GM12878 (cell line): ENCODE results near the gene SPDL1. TPM values are rescaled to one million over a fixed set of nuclear protein-coding genes. Genes with fewer than 3 reads are reported as not detected.

Experiments
- ATAC-seq: fragments of 200-7000 bp; cut with Tn5 transposase; 3 replicates; pipeline ENCODE4 v1.9.1; 2020; ENCODE audit warnings: mild to moderate bottlenecking, moderate library complexity
- BruUV-seq: library from RNA; stranded (reverse); fragments of 400-500 nt; replicated peaks from 2 replicates; lab custom pipeline; 2021; lab: Mats Ljungman, UMichigan
- CTCF ChIA-PET: fragments of 300-600 bp; sonication (Branson Sonifier 250); formaldehyde crosslinking; extraction: SDS; loops from one replicate; lab custom pipeline; 2021; ENCODE audit warnings: inconsistent platforms; lab: Yijun Ruan, JAX
- POLR2A ChIA-PET: fragments of 350-600 bp; formaldehyde crosslinking; extraction: SDS; loops from one replicate; lab custom pipeline; 2021; ENCODE audit warnings: inconsistent platforms; lab: Charles Lee
- RAD21 ChIA-PET: fragments of 300-600 bp; sonication (Branson Sonifier 250); formaldehyde crosslinking; loops from one replicate; lab custom pipeline; 2023; ENCODE audit warnings: antibody characterized with exemption; ENCODE audit not compliant: unreplicated experiment; lab: Charles Lee
- SMC1A ChIA-PET: fragments of 300-600 bp; sonication (Branson Sonifier 250); formaldehyde crosslinking; loops from one replicate; lab custom pipeline; 2023; ENCODE audit not compliant: unreplicated experiment, uncharacterized antibody; lab: Charles Lee
- DNase-seq: peaks from one replicate; pipeline ENCODE4 v3.0.0-alpha.2; 2011; ENCODE audit warnings: low read depth, low spot score
- FAIRE-seq: peaks from 3 replicates; lab custom pipeline; 2011; peaks lifted over from hg19 to GRCh38; lab: Jason Lieb, UNC
- H2AFZ ChIP-seq: 2 replicates; pipeline ENCODE4 v1.6.0; 2011; ENCODE audit warnings: low read depth, low read length, control low read depth; ENCODE audit not compliant: control insufficient read depth
- H3K27ac ChIP-seq: 2 replicates; pipeline ENCODE4 v1.5.1; 2011; ENCODE audit warnings: control low read depth; ENCODE audit not compliant: control insufficient read depth, insufficient read depth
- H3K27me3 ChIP-seq, 2 experiments: replicated peaks in 1 of 2; 2 replicates each; pipeline versions ENCODE4 v1.6.0 to v1.6.1; 2011; ENCODE audit warnings: low read length in 1 of 2; ENCODE audit not compliant: control insufficient read depth in 2 of 2, insufficient read depth in 2 of 2
- H3K36me3 ChIP-seq, 2 experiments: 2 replicates each; pipeline ENCODE4 v1.5.1; 2011; ENCODE audit warnings: low read length in 1 of 2; ENCODE audit not compliant: control insufficient read depth in 2 of 2, insufficient read depth in 2 of 2
- H3K4me1 ChIP-seq: 2 replicates; pipeline ENCODE4 v1.6.1; 2011; ENCODE audit warnings: mild to moderate bottlenecking, low read length, moderate library complexity, mixed read lengths; ENCODE audit not compliant: control insufficient read depth, insufficient read depth
- H3K4me2 ChIP-seq: 2 replicates; pipeline ENCODE4 v1.6.0; 2011; ENCODE audit warnings: control low read depth; ENCODE audit not compliant: control insufficient read depth, insufficient read depth
- H3K4me3 ChIP-seq: fragments of 200-600 bp; sonication (generic); 2 replicates; pipeline ENCODE4 v1.5.1; 2016
- H3K79me2 ChIP-seq: 2 replicates; pipeline ENCODE4 v1.6.0; 2011; ENCODE audit warnings: low read length; ENCODE audit not compliant: control insufficient read depth, insufficient read depth
- H3K9ac ChIP-seq: 2 replicates; pipeline ENCODE4 v1.8.0; 2011; ENCODE audit warnings: low read length, control low read depth, mixed read lengths; ENCODE audit not compliant: control insufficient read depth, insufficient read depth
- H3K9me3 ChIP-seq: replicated peaks from 3 replicates; pipeline ENCODE4 v1.5.1; 2011; ENCODE audit warnings: mild to moderate bottlenecking, low read length; ENCODE audit not compliant: control insufficient read depth, insufficient read depth
- H4K20me1 ChIP-seq: 2 replicates; pipeline ENCODE4 v1.6.0; 2011; ENCODE audit not compliant: control insufficient read depth, insufficient read depth
- BACH1 ChIP-seq: fragments of 450-650 bp; IDR thresholded peaks from 2 replicates; pipeline ENCODE4 v1.6.1; 2017; ENCODE audit warnings: mild to moderate bottlenecking, borderline replicate concordance
- E4F1 ChIP-seq: fragments of 450-650 bp; IDR thresholded peaks from 2 replicates; pipeline ENCODE4 v1.6.1; 2018; ENCODE audit warnings: borderline replicate concordance, mild to moderate bottlenecking; ENCODE audit not compliant: partially characterized antibody
- ETV6 ChIP-seq, 2 experiments: fragments of 450-650 bp in 1 of 2; IDR thresholded peaks in 1 of 2; conservative IDR thresholded peaks in 1 of 2; 2 replicates each; pipeline ENCODE4 v1.6.1; 2014; ENCODE audit warnings: antibody characterized with exemption in 1 of 2, borderline replicate concordance in 1 of 2, low read depth in 1 of 2, mild to moderate bottlenecking in 1 of 2, moderate library complexity in 1 of 2
- FOXK2 ChIP-seq: fragments of 450-650 bp; IDR thresholded peaks from 2 replicates; pipeline ENCODE4 v1.6.1; 2017; ENCODE audit warnings: mild to moderate bottlenecking, moderate library complexity
- GATAD2B ChIP-seq: fragments of 450-650 bp; conservative IDR thresholded peaks from 2 replicates; pipeline ENCODE4 v1.6.1; 2017; ENCODE audit warnings: low read depth, mild to moderate bottlenecking, moderate library complexity
- POLR2AphosphoS2 ChIP-seq: IDR thresholded peaks from 2 replicates; pipeline ENCODE4 v1.6.1; 2011; ENCODE audit warnings: low read depth, mild to moderate bottlenecking, low read length, improper control_type of control experiment, moderate library complexity
- POLR2AphosphoS5 ChIP-seq: IDR thresholded peaks from 2 replicates; pipeline ENCODE4 v1.6.1; 2011; ENCODE audit warnings: mild to moderate bottlenecking, low read length, inconsistent platforms
- POU2F2 ChIP-seq: IDR thresholded peaks from 3 replicates; pipeline ENCODE4 v1.6.1; 2011; ENCODE audit warnings: low read depth, mild to moderate bottlenecking, low read length, borderline replicate concordance
- RAD51 ChIP-seq: fragments of 450-650 bp; IDR thresholded peaks from 2 replicates; pipeline ENCODE4 v1.6.1; 2016; ENCODE audit warnings: moderate library complexity, mild to moderate bottlenecking, inconsistent platforms
- SIX5 ChIP-seq: IDR thresholded peaks from 2 replicates; pipeline ENCODE4 v1.6.1; 2011; ENCODE audit warnings: mild to moderate bottlenecking, low read depth, low read length, moderate library complexity; ENCODE audit not compliant: severe bottlenecking
- STAT1 ChIP-seq: fragments of 450-650 bp; conservative IDR thresholded peaks from 2 replicates; pipeline ENCODE4 v1.6.1; 2014; ENCODE audit warnings: antibody characterized with exemption, mild to moderate bottlenecking
- ZBTB33 ChIP-seq: fragments of 450-650 bp; IDR thresholded peaks from 2 replicates; pipeline ENCODE4 v1.6.1; 2017; ENCODE audit warnings: mild to moderate bottlenecking
- ZNF592 ChIP-seq: fragments of 450-650 bp; IDR thresholded peaks from 2 replicates; pipeline ENCODE4 v1.6.1; 2017; ENCODE audit warnings: mild to moderate bottlenecking, moderate library complexity
- ZSCAN29 ChIP-seq: fragments of 450-650 bp; IDR thresholded peaks from 2 replicates; pipeline ENCODE4 v1.6.1; 2017; ENCODE audit warnings: mild to moderate bottlenecking, moderate library complexity
- WGBS: methylation state at CpG from one replicate; pipeline ENCODE4 v1.1.6; 2016; ENCODE audit warnings: low lambda C conversion rate; ENCODE audit not compliant: insufficient replicate concordance, insufficient coverage; ENCODE audit errors: missing lambda C conversion rate; 5-methylcytosine and 5-hydroxymethylcytosine counted together
- in situ Hi-C: fragments of 300-500 bp; cut with MboI; formaldehyde crosslinking; loops from 9 replicates; pipeline ENCODE4 v1.14.3; 2018; ENCODE audit warnings: mixed read lengths
- intact Hi-C: fragments of 100-400 bp; cut with micrococcal nuclease; formaldehyde crosslinking; loops from one replicate; pipeline ENCODE4 v1.14.2; 2022; ENCODE audit not compliant: unreplicated experiment
- polyA plus RNA-seq, 11 experiments: library from polyadenylated mRNA; depleted of rRNA in 4 of 11; unstranded in 6 of 11; stranded (reverse) in 5 of 11; fragments of >200 nt; fragmentation: Nextera tagmentation in 4 of 11; fragmentation: Illumina TruSeq in 1 of 11; extraction: Ambion mirVana in 4 of 11; extraction: Trizol in 1 of 11; gene quantifications; 1 replicate in 1 of 11; 2 replicates in 10 of 11; pipeline versions ENCODE4 v1.2.1 to v1.2.3, GENCODE V29; 2011 to 2016; ENCODE audit warnings: inconsistent platforms in 2 of 11, missing spikeins in 2 of 11, low read depth in 1 of 11
- total RNA-seq, 4 experiments: library from RNA; depleted of rRNA in 3 of 4; stranded (reverse); fragments of >200 nt in 3 of 4; fragmentation: Illumina TruSeq in 1 of 4; extraction: Trizol in 1 of 4; gene quantifications; 2 replicates each; pipeline versions ENCODE4 v1.2.1 to v1.2.3, GENCODE V29; 2013 to 2021

Gene SPDL1
- total and polyA plus RNA-seq, 10 of the 15 experiments (the other 5 are each of a cell fraction or from before 2014, with no cell fraction given) = 34.2 to 69.9 (median 46.0) TPM

GRCh38 chr5:169574134-169574646, 9.4 kb upstream of the SPDL1 start:
- POLR2A ChIA-PET = no interaction called here
- Histone ChIP-seq H3K4me3 (no peak overlapping the region), H3K9ac (no peak overlapping the region), H3K4me1 (no peaks in the 10 kb centered on the region), H4K20me1 (no peaks in the 10 kb centered on the region), H3K36me3 (no peaks in the 10 kb centered on the region), H3K27ac (no peak overlapping the region), H3K27me3 (peaks cover 0 to 3% of the 10 kb centered on the region in 2 experiments; a peak in 3 of 4 replicates), H2AFZ (no peak overlapping the region), H3K4me2 (no peak overlapping the region), H3K9me3 (no peaks in the 10 kb centered on the region), H3K79me2 (no peaks in the 10 kb centered on the region)
- 25% methylated on average over 5 of the region's 5 CpGs for WGBS
- TF ChIP-seq POLR2AphosphoS2 (no peak), FOXK2 (no peak), ZNF592 (no peak), POLR2AphosphoS5 (no peak), STAT1 (no peak), GATAD2B (no peak), RAD51 (no peak), E4F1 (no peak), ZSCAN29 (no peak), SIX5 (no peak), ZBTB33 (no peak), BACH1 (no peak), ETV6 (conservative IDR thresholded peaks at IDR 0.05 in 1 of 2, IDR thresholded peaks at IDR 0.05 in 1 of 2; ENCODE audit: borderline replicate concordance in 1 of 2, low read depth in 1 of 2) (no peak), POU2F2 (no peak)
- CTCF ChIA-PET = no interaction called here
- no peak for ATAC-seq
- no peak for FAIRE-seq
- no peak for DNase-seq
- SMC1A ChIA-PET = interaction anchor here (1.3 kb wide), 1 partner anchor 587 kb away, joined by 3 read pairs; no protein-coding TSS in a partner anchor
- intact Hi-C loops (loop anchor here (10.0 kb wide), 1 partner anchor 229 kb away; no protein-coding TSS in a partner anchor), in situ Hi-C loops (no loop called here)
- no TSS peak for BruUV-seq
- RAD21 ChIA-PET = no interaction called here
